CD4-positive, alpha-beta T cell treated with Interleukin-6 for 4 hours (primary cell): ENCODE measurements around the gene ORAI2.
"Not testable (repeated sequence)": the region's sequence is repeated elsewhere in the genome, so short reads cannot be mapped to it uniquely, and the experiment has no call there.

Experiments
- DNase-seq: peaks from one replicate; pipeline ENCODE4 v3.0.0-alpha.2; 2020; ENCODE audit warnings: mixed read lengths

The ORAI2 gene

GRCh38 chr7:102469972-102470825 lies 36.8 kb downstream of the ORAI2 start:
- no peak for DNase-seq

GRCh38 chr7:102471791-102472125 lies 38.4 kb downstream of the ORAI2 start:
- DNase-seq = no peak

- no peak for DNase-seq
These were observed 39.0 kb downstream of the ORAI2 start for GRCh38 chr7:102472126-102473041.

- DNase-seq = no peak
These were observed 40.1 kb downstream of the ORAI2 start for GRCh38 chr7:102473271-102473991.

GRCh38 chr7:102474116-102474515 lies 40.7 kb downstream of the ORAI2 start:
- DNase-seq = not testable (repeated sequence)

- DNase-seq = not testable (repeated sequence)
These were observed 41.5 kb downstream of the ORAI2 start for GRCh38 chr7:102474736-102475435.

- DNase-seq = peak; percentile 85
These were observed 45.2 kb downstream of the ORAI2 start, which contains the start of gene POLR2J for GRCh38 chr7:102478314-102479208. TSS of gene POLR2J (minus strand) at chr7:102478922. CDS start at chr7:102478860, 62 bp downstream.

GRCh38 chr7:102479209-102479584 lies 45.8 kb downstream of the ORAI2 start:
- DNase-seq = not testable (repeated sequence)

- not testable (repeated sequence) for DNase-seq
These were observed 46.7 kb downstream of the ORAI2 start for GRCh38 chr7:102479982-102480637.

GRCh38 chr7:102481962-102482361 lies 48.6 kb downstream of the ORAI2 start:
- DNase-seq = not testable (repeated sequence)

- DNase-seq = not testable (repeated sequence)
These were observed 50.9 kb downstream of the ORAI2 start for GRCh38 chr7:102484317-102484716.

- DNase-seq = not testable (repeated sequence)
These were observed 57.2 kb downstream of the ORAI2 start for GRCh38 chr7:102490529-102491075.

- not testable (repeated sequence) for DNase-seq
These were observed 60.0 kb downstream of the ORAI2 start for GRCh38 chr7:102493220-102493935.

- DNase-seq = not testable (repeated sequence)
These were observed 60.7 kb downstream of the ORAI2 start for GRCh38 chr7:102494026-102494425.

- DNase-seq = not testable (repeated sequence)
These were observed 61.2 kb downstream of the ORAI2 start for GRCh38 chr7:102494473-102495149.

- peak; percentile 0 for DNase-seq
These were observed 63.5 kb downstream of the ORAI2 start for GRCh38 chr7:102496861-102497260.

GRCh38 chr7:102497308-102497707 lies 63.9 kb downstream of the ORAI2 start:
- DNase-seq = not testable (repeated sequence)

- not testable (repeated sequence) for DNase-seq
These were observed 64.9 kb downstream of the ORAI2 start for GRCh38 chr7:102498321-102498720.

- DNase-seq = not testable (repeated sequence)
These were observed 69.8 kb downstream of the ORAI2 start for GRCh38 chr7:102503141-102503540.
